Measurements from ENCODE around the gene UTP25. TPM values are rescaled to one million over a fixed set of nuclear protein-coding genes. Genes with fewer than 3 reads are reported as not detected.
A peak's percentile ranks its signal among the peaks of the same experiment; 100 is the strongest.

Gene UTP25
- total RNA-seq, 2 donors from 2014 or later = 3.0 to 4.4 TPM

DNA sequence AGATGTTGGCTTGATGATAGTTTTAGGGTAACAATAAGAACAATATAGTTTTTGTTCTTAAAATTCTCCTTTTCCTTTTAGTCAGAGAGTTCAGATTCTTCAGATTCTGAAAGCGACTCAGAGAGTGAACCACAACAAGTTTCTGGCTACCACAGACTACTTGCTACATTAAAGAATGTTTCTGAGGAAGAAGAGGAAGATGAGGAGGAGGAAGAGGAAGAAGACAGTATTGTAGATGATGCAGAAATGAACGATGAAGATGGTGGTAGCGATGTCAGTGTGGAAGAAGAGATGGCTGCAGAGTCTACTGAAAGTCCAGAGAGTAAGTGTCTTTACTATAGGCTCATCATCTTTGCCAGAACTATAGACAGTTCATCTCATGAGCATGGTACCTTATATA, 3.0 kb downstream of the UTP25 start:
- DNase-seq = no peak
- no peak for ATAC-seq
- intact Hi-C loops (cut with DNase I) = no loop called here

DNA sequence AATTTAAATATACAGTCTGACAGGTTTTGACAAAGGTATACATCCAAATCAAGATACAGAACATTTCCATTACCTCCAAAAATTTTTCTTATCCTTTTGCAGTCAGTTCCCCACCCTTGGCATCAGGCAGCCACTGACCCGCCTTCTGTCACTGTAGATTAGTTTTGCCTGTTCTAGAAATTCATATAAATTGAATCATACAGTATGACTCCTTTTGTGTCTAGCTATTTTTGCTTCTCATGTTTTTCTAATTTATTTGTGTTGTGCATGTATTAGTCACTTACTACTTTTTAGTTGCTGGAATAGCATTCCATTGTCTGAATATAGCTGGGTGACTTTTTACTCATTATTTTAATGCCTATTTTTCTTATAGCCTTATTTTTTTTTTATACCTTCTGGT, 3.8 kb downstream of the UTP25 start:
- DNase-seq = no peak
- intact Hi-C loops (cut with DNase I) = no loop called here
- no peak for ATAC-seq

DNA sequence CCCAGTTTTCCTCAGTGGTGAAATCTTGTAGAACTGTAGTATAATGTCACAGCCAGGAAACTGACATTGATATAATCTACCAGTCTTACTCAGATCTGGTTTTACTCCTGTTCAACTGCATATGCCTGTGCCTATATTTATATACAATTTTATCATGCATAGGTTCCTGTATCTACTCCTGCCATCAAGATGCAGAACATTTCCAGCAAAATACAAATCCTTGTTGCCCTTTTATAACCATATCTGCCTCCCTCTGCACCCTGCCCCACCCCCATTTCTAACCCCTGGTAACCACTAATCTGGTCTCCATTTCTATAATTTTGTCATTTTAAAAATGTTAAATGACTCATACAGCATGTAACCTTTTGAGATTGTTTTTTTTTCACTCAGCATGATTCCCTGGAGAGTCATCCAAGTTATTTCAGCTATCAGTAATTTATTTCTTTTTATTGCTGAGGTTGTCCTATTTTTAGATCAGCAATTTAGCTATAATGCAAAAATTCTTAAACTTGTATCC, 8.1 kb downstream of the UTP25 start:
- intact Hi-C loops (cut with DNase I) = no loop called here
- ATAC-seq (no peak), DNase-seq (no peak)

DNA sequence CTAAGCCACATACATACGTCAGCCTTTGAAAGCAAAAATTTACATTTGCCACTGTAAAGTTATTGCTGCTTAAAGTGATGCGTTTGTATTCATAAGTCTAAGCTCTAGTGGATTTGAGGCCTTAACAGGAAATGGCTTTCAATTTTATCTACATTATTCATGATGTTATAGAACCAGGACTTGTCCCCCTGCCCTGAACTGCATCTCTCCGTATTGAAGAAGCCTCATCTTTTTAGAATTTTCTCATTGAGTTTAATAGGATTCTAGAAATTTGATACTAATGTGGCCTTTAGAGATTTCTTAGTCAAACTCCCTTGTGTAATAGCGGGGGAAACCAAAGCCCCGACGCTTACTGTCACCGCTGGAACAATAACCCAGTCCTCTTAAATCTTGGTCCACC, 9.9 kb downstream of the UTP25 start:
- intact Hi-C loops (cut with DNase I) = no loop called here
- no peak for ATAC-seq
- DNase-seq = no peak

DNA sequence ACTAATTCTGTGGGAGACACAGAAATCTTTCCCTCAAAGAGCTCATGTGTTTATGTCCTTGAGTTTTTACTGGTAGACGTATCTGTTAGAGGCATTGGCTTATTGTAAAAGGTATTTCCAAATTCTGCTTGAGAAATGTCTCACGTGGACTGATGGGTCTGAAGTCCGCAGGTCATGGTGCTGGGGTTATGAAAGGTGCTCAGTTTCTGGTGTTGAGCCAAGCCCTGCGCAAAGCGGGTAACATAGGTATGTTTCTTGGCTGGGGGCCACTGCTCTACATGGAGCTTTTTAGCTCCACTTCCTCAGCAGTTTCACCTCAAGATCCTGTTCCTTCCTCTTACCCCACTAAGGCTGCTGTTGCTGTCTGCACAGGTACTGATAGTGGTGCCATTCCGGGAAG, 10.8 kb downstream of the UTP25 start:
- intact Hi-C loops (cut with DNase I) = no loop called here
- ATAC-seq = no peak
- no peak for DNase-seq

DNA sequence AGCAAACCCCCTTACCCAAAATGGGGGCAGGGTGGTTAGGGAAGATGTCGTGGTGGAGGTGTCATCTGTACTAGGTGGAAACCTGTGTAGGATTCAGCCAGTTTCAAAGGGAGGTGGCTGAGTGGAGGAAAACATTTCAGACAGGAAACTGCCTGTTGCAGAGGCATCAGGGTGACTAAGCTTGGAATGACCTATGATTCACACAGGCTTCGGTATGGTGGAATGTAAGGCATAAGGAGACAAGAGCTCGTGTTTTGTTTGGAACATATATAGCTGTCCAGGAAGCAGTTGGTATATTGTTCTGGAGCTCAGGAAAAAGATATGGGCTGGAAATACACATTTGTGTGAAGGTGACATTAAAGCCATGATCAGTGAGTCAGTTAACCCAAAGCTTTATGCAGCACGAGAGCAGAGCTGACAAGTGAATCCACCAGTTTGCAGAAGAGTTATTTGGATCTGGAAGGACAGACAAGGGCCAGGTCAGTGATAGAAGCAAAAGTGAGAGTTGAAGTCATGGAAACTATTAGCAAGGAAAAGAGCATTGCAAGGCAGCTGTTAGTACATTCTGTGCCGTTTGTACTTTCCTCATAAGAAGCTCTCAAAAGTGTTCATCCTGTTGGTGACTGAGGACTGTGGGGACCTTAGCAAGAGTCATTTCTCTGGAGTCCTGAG, 12.2 kb downstream of the UTP25 start:
- DNase-seq (no peak), ATAC-seq (peak; percentile 15 to 85)
- intact Hi-C loops (cut with DNase I) = no loop called here

DNA sequence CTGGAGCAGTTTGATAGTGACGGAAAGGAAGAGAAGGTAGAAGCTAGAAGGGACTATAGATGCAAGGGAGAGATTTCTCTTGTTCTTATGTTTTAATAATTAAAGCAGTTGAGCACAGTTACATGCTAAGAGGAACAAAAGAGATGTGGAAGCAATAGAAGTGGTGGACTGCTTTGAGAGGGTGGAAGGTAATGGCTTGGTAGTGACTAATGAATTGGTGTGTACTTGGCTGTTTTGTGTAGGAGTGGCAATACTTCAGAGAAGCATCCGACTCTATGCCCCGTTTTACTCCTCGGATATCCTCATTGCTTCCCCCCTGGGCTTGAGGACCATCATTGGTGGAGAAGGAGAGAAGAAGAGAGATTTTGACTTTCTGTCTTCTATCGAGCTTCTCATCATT, 12.8 kb downstream of the UTP25 start:
- DNase-seq = no peak
- intact Hi-C loops (cut with DNase I) = no loop called here
- no peak for ATAC-seq

DNA sequence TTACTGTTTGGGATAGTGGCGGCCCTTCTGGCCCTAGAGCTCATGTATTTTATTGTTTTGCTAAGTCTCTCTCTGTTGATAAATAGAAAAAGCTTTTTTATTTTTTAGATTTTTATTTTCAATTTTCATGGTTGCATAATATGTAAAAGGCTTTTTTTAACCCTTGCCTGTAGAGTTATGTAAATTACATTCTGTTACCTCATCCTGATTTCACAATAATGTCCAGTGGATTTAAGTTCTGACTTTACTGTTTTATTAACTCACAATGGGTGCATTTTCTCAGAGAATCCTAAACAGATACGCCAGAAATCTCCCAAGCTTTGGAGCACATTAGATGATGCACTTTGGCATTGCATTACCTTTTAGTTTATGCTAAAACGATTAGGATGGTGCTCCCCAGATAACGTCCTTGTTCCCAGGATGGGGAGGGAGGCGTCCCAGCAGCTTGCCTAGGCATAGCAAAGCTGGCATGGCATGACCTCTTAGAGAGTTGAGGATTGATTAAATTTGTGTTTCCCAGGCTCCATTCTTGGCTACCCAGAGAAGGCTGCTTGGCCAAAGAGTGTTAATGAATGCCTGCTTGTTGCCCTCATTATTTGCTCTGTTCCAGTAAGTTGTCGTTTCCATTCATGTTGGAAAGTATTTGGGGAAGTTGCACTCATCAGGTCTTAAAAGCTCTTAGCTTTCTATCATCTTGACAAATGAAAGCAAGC, 17.1 kb downstream of the UTP25 start:
- DNase-seq (no peak), ATAC-seq (peak in 1 of 2 donors; percentile 23)
- intact Hi-C loops (cut with DNase I) = no loop called here

DNA sequence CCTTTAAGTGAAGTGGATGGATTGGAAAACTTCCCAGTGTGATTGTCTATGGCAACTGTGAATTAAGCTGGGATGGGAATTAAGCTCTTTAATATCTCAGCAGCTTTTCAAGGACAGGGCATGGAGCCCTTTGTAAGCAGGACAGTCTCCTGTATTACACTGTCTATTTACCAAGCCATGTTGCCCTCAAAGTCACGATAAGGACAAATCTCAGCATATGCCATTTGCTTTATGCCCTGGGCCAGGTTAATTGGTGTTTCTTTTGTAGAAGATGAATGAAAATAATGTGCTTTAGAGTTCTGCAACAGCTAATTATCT, 17.6 kb downstream of the UTP25 start:
- DNase-seq = no peak
- intact Hi-C loops (cut with DNase I) = no loop called here
- peak in 1 of 2 donors; percentile 47 for ATAC-seq

DNA sequence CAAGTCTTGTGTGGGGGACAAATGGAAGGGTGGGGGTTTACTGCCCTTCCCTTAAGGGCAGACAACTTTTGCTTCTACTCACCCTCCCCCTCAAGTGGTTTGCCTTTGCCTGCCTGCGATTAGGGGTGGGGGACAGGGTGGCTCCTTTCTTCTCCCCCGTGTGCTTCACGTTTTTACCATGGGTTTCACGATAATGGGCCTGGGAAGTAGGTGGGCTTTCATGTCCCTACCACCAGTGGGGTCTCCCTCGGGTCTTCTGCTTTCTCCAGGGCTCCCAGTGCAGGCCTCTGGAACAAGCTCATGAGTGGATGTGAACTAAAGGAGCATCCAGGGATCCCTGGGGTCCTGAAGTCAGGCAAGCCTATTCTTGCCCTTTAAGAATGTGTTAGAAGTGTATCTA, 21.6 kb downstream of the UTP25 start:
- no peak for ATAC-seq
- DNase-seq = no peak
- intact Hi-C loops (cut with DNase I) = no loop called here

DNA sequence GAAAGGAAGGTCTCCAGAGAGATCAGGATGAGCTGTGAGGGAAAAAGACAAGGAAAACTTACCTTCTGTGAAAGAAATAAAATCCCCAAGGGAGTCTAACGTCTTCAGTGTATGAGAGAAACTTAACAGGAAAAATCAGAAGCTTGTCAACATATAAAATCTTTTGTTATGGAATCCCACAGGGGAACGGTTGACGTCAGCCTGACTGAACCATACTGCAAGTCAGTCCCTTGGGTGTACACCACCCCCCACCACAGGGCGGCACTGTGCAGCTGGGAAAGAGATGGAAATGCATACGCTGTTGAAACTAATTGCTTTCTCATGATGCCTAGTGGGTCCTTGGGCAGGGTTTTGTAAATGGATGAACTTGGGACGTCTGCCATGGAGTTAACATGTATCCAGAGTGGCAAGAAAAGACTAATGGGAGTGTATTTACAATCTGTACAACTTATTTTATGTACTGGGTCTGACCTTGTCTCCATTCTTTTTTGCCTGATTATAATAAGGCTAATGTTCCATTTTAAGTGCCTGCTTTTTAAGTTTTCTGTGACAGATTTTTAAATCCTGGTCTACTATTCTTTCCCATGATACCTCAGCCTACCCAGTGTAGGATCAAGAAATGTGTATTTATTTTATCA, 22.7 kb downstream of the UTP25 start:
- DNase-seq (peak; percentile 33), ATAC-seq (no peak)
- intact Hi-C loops (cut with DNase I) = no loop called here

DNA sequence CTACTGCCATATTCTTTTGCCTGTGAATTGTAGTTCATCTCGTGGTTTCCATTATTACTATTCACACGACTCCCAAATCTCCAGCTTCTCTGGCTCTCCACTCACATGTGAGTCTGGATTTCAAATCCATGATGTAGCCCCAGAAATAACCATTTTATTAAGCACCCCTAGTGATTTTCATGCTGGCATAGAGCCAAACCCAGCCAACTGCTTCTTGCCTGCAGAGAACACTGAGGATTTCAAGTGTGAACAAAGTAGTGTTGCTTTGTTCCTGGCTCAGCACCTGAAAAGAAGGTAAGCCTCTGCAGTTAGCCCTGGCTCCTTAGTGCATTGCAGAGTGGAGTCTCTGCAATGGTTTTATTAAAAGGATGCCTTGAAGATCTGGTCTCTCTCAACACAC, 25.9 kb downstream of the UTP25 start:
- no peak for DNase-seq
- intact Hi-C loops (cut with DNase I) = no loop called here
- no peak for ATAC-seq

DNA sequence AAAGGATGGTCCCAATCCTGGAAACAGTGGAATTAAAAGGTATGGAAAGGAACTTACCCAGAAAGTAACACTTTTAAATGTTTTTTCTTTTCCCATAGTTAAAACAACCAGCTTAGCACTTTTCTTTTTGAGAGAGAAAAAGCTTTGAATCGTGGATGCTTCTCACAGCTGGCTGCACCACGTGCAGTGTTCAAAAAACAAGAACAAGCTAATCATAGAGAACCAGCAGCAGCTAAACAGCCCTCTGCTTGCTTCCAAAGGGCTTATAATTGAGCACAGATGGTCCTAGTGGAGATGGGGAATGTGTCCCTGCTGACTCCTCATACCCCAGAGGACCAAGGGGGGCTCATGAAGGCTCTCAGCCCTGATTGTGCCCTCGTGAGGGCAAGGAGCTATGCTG, 26.4 kb downstream of the UTP25 start:
- intact Hi-C loops (cut with DNase I) = no loop called here
- ATAC-seq (no peak), DNase-seq (no peak)

DNA sequence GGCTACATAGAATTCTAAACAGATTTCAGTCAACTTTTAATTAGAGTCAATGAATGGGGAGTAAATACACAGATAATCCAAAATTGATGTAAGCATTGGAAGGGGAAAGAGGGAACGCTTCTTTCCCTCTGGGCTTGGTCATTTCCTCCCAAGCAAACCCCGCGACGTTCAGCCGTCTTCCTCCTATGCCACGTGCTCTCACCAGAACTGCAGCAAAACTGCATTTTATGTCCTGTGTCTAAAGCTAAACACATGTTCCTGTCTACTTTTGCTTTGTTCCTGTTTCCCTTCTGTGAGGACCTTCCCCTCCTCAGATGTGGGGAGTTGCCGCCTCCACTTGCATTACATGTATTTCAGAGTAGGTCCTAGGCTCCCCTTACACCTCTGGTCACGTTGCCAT, 27.2 kb downstream of the UTP25 start:
- no peak for DNase-seq
- intact Hi-C loops (cut with DNase I) = no loop called here
- ATAC-seq = no peak

DNA sequence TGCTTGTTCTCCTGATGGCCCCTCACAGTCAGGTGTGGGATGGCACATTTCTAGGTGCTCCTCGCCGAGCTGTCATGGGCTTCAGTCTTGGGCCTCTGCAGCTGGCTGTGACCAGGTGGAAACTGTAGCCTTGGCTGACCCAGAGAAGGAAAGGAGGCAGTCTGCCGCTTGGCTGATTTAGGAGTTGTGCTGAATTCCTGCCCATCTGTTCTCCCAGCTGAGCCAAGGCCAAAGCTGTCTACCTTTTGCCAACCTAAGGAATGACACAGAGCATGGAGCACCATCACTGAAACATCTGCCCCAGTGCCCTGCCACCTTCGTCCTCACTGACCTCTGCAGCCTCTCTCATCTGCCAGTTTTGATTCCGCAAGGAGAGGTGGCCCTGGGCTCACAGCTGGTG, 27.9 kb downstream of the UTP25 start:
- intact Hi-C loops (cut with DNase I) = no loop called here

DNA sequence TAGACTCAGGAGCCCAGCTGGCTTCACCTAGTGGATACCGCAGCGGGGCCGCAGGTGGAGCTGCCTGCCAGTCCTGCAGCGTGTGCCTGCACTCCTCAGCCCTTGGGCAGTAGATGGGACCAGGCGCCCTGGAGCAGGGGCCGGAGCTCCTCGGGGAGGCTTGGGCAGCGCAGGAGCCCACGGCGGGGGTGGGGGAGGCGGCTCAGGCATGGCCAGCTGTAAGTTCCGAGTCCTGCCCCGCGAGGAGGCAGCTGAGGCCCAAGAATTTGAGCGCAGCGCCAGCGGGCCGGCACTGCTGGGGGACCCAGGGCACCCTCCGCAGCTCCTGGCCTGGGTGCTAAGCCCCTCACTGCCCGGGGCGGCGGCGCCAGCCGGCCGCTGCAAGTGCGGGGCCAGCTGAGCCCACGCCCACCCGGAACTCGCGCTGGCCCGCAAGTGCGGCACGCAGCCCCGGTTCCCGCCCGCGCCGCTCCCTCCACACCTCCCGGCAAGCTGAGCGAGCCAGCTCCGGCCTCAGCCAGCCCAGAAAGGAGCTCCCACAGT, 30.9 kb downstream of the UTP25 start:
- DNase-seq = no peak
- ATAC-seq = no peak
- intact Hi-C loops (cut with DNase I) = no loop called here

More for the DNA sequence above, 27.9 kb downstream of the UTP25 start:
- no peak for DNase-seq
- no peak for ATAC-seq

DNA sequence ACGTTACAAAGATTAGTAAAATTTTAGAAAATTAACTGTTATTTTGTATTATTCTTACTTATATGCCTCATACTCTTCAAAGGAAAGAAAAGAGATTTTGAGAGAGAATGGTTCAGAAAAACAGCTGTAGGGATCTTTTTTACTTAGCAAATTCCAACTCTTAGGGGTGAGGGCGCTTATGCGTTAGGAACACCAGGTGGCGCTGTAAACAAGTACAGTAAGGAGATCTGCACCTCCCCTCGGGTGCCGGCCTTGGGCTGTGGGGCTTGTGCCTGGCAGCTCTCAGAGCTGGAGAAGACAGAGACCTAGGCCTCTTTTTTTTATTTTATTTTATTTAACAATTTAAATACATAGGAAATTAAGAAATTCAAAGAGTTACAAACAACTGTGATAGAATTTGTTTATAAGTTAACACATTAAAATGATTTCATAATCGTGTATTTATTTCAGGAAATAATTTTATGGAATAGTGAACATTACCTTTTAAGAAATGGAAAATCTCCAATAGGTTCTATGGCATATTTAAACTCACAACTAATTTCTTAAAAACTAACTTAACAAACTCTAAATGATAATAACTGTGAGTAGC, 32.6 kb downstream of the UTP25 start:
- intact Hi-C loops (cut with DNase I) = loop anchor here (1.0 to 10.0 kb wide), 3 partner anchors 129 to 454 kb away; no protein-coding TSS in a partner anchor
- ATAC-seq (peak in 1 of 2 donors; percentile 85), DNase-seq (peak; percentile 80)

DNA sequence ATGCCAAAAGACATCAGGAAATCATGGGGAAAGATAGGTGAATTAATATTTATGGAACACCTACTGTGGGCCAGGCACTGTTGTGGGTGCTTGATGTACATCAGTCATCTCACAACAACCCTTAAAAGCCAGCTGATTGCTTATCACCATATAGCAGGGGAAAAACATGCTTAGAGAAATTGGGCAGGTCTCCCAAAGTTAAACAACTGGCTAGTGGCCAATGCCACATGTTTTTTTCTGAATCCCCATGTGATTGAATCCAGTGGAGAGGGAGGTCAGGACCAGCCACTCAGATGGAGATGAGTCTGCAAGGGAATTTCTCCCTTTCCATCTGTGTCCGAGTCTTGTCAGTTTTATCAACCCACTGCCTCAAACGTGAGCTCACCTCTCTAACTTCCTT, 33.5 kb downstream of the UTP25 start:
- ATAC-seq (no peak), DNase-seq (no peak)
- intact Hi-C loops (cut with DNase I) = loop anchor here in 1 of 2 donors (5.0 to 10.0 kb wide), 2 partner anchors 131 to 454 kb away; no protein-coding TSS in a partner anchor
